ENCODE data around the gene KLHL29. TPM values are rescaled to one million over a fixed set of nuclear protein-coding genes. Genes with fewer than 3 reads are reported as not detected.

The KLHL29 gene
- total RNA-seq, 4 donors from 2014 or later: 10.1 to 27.3 (median 15.7) TPM

DNA sequence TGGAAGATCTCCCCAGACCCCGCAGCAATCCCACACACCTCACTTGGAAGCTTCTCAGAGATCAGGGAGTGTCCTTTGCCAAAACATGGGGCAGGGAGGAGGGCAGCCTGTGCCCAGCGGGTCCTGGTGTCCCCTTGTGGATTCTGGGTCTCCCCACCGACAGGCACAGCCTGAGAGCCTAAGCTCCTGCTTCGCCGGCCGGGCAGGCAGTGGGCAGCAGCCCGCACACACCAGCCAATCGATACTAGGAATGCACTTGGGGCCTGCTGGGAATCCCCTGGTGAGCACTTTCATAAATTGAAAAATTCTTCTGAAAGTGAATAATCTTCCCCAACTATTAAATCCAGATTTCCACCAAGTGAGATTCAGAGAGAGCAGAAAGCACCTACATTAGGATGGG, 296.0 kb downstream of the KLHL29 start:
- 83% methylated on average over 8 of the region's 8 CpGs; no CpG with 5 or more reads in 1 of the 2 donors for whole genome bisulfite sequencing, 2 donors
- intact Hi-C loops (cut with DNase I; ENCODE audit: low total_unique reads): no loop called here
- DNase-seq (ENCODE audit: low spot score in 2 of 2): no peak
- TF ChIP-seq POLR2A (IDR thresholded peaks at IDR 0.05): no peak
- TF ChIP-seq, protein P1, sequence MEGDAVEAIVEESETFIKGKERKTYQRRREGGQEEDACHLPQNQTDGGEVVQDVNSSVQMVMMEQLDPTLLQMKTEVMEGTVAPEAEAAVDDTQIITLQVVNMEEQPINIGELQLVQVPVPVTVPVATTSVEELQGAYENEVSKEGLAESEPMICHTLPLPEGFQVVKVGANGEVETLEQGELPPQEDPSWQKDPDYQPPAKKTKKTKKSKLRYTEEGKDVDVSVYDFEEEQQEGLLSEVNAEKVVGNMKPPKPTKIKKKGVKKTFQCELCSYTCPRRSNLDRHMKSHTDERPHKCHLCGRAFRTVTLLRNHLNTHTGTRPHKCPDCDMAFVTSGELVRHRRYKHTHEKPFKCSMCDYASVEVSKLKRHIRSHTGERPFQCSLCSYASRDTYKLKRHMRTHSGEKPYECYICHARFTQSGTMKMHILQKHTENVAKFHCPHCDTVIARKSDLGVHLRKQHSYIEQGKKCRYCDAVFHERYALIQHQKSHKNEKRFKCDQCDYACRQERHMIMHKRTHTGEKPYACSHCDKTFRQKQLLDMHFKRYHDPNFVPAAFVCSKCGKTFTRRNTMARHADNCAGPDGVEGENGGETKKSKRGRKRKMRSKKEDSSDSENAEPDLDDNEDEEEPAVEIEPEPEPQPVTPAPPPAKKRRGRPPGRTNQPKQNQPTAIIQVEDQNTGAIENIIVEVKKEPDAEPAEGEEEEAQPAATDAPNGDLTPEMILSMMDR (IDR thresholded peaks at IDR 0.05): no peak
- no peak overlapping the region for H3K4me3 ChIP-seq (ENCODE audit: low read depth, poor library complexity, severe bottlenecking)

DNA sequence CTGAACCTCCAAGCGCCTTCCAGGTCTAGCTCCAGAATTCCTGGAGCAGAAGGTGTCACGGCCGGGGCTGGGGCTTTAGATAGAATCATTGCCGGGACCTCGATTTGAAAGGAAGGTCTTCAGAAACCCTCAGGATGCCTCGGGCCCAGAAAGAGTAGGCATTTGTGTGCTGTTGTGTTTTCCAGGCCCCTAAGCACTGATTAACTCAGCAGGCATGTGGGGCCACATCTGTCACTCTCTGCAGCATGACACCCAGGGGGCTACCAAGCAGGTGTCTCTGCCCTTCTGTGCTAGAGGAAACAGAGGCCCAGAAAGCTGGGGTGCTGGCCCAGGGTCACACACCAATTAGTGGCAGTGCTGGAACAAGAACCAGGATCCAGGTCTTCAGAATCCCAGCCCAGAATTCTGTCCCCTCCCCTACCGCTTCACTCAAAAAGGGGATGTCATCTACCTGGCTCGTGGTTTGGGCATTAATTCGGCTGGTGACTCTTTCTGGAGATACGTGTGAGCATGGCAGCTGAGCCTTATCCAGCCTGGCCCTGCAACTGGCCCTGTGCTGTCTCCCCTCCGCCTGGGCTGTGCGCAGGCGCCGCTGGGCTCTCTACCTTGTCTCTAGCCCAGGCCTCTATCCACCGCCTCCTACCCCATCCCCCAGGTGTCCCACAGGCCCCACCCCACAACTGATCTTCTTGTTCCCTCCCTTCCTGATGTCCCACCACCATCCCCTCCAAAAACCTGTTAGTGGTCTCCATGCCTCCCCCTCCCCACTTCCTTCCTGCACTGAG, 296.6 kb downstream of the KLHL29 start:
- H3K4me3 ChIP-seq (ENCODE audit: low read depth, poor library complexity, severe bottlenecking): no peak overlapping the region
- no peak for DNase-seq (ENCODE audit: low spot score in 2 of 2)
- intact Hi-C loops (cut with DNase I; ENCODE audit: low total_unique reads): no loop called here
- TF ChIP-seq, protein P1 (IDR thresholded peaks at IDR 0.05): no peak
- no peak for TF ChIP-seq POLR2A (IDR thresholded peaks at IDR 0.05)
- WGBS, 2 donors: 95 to 96% methylated on average over 15 of the region's 15 CpGs

DNA sequence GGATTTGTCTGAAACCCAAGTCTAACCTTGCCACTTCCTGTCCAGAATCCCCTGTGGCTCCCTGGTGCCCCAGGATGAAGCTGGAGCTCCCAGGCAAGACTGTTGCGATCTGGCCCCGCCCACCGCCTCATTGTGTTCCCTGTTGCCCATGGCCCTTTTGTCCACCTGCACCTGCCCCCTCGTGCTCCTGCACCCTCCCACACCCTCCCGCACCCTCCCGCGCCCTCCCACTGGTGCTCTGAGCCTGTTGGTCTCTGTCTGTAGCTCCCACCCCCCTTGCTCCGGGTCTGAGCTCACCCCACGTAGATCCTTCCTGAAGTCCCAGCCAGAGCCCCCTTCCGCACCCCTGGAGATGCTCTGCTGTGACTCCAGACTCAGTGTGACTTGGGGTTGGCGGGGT, 297.5 kb downstream of the KLHL29 start:
- TF ChIP-seq, protein P1 (IDR thresholded peaks at IDR 0.05): no peak
- TF ChIP-seq POLR2A (IDR thresholded peaks at IDR 0.05): no peak
- DNase-seq (ENCODE audit: low spot score in 2 of 2): no peak
- WGBS, 2 donors: 96 to 98% methylated on average over 11 of the region's 11 CpGs
- intact Hi-C loops (cut with DNase I; ENCODE audit: low total_unique reads): no loop called here
- H3K4me3 ChIP-seq (ENCODE audit: low read depth, poor library complexity, severe bottlenecking): no peak overlapping the region

DNA sequence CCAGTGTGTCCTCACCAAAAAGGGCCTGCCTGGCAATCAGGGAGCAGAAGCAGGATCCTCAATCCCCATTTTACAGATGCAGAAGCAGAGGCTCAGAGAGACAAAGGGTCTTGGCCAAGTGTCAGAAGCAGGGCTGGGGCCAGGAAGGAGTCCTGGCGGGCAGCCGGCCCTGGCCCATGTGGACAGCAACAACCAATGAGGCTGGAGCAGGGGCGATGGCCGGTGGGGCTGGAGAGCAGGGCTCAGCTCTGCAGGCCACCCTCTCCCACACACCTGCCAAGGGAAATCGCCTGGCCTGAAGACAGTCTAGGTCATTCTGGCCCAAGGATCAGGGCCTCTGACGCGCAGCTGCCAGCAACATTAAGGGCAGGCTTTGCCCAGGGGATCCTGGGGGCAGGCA, 298.0 kb downstream of the KLHL29 start:
- no peak for DNase-seq (ENCODE audit: low spot score in 2 of 2)
- no peak overlapping the region for H3K4me3 ChIP-seq (ENCODE audit: low read depth, poor library complexity, severe bottlenecking)
- intact Hi-C loops (cut with DNase I; ENCODE audit: low total_unique reads): no loop called here
- TF ChIP-seq, protein P1 (IDR thresholded peaks at IDR 0.05): no peak
- TF ChIP-seq POLR2A (IDR thresholded peaks at IDR 0.05): no peak
- 90 to 91% methylated on average over 7 of the region's 7 CpGs for WGBS, 2 donors

DNA sequence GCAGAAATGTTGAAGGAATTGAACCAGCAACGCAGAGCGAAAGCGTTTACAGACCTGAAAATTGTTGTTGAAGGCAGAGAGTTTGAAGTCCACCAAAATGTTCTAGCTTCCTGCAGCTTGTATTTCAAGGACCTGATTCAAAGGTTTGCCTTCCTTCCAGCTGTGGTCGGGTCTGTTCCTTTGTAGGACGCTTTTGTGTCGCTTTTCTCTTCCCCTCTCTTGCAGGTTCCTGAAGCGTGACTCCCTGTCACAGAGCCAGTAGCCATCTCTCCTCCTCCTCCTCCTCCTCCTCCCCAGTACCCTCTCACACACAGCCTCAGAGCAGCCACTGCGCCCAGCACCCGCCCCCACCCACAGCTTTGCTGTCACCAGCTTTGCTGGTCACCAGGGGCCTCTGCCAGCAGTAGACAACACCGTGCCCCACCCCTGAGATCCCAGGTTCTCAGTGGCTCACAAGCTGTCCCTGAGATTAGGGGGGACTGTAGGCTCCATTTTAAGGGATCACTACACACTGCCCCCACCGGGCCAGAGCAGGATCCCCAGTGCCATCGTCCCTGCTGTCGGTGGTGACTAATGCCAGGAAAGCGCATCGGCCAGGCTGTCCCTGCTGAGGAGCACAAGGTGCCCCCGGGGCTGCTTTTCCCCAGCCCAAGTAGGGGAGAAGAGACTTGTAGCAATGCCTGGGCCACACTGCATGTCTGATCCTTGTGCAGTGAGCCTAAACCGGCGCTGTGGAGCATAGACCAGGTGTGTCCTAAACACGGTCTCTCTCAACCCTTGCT, 299.6 kb downstream of the KLHL29 start:
- H3K4me3 ChIP-seq (ENCODE audit: low read depth, poor library complexity, severe bottlenecking): no peak overlapping the region
- no peak for DNase-seq (ENCODE audit: low spot score in 2 of 2)
- WGBS, 2 donors: 72% methylated on average over 19 of the region's 19 CpGs
- TF ChIP-seq POLR2A (IDR thresholded peaks at IDR 0.05): no peak
- TF ChIP-seq, protein P1 (IDR thresholded peaks at IDR 0.05): no peak
- intact Hi-C loops (cut with DNase I; ENCODE audit: low total_unique reads): no loop called here
